NCI-H146 (cell line): Measurements from ENCODE around the gene COL6A3.

Experiments used
- DNase-seq: peaks from one replicate; lab custom pipeline; 2025; lab: John Stamatoyannopoulos, UW

COL6A3 gene

GRCh38 chr2:237294460-237294859 lies 119.5 kb downstream of the COL6A3 start:
- no peak for DNase-seq

GRCh38 chr2:237293978-237294377 lies 120.0 kb downstream of the COL6A3 start:
- no peak for DNase-seq

GRCh38 chr2:237291138-237291792 lies 122.7 kb downstream of the COL6A3 start:
- peak; percentile 92 for DNase-seq

GRCh38 chr2:237290261-237290660 lies 123.7 kb downstream of the COL6A3 start:
- no peak for DNase-seq

GRCh38 chr2:237289139-237289538 lies 124.8 kb downstream of the COL6A3 start:
- no peak for DNase-seq

- DNase-seq: no peak
These were observed 126.1 kb downstream of the COL6A3 start for GRCh38 chr2:237287872-237288271.

- no peak for DNase-seq
These were observed 130.6 kb downstream of the COL6A3 start for GRCh38 chr2:237283131-237283928.

GRCh38 chr2:237282568-237283128 lies 131.3 kb downstream of the COL6A3 start:
- no peak for DNase-seq

GRCh38 chr2:237281836-237282306 lies 132.1 kb downstream of the COL6A3 start:
- DNase-seq: no peak

- no peak for DNase-seq
These were observed 133.0 kb downstream of the COL6A3 start for GRCh38 chr2:237280939-237281338.

GRCh38 chr2:237280229-237280628 lies 133.7 kb downstream of the COL6A3 start:
- DNase-seq: no peak

GRCh38 chr2:237279012-237279768 lies 134.8 kb downstream of the COL6A3 start:
- no peak for DNase-seq

GRCh38 chr2:237278568-237278967 lies 135.4 kb downstream of the COL6A3 start:
- no peak for DNase-seq

- DNase-seq: no peak
These were observed 137.1 kb downstream of the COL6A3 start for GRCh38 chr2:237276716-237277490.
